COLO668 (cell line): ENCODE data around the gene SP100.

Experiments used
- DNase-seq: peaks from one replicate; lab custom pipeline; 2025; ENCODE audit not compliant: unreplicated experiment; lab: John Stamatoyannopoulos, UW

SP100 gene

GRCh38 chr2:230537531-230537976 is 121.6 kb downstream of the SP100 start:
- DNase-seq: no peak

- no peak for DNase-seq
Observed at GRCh38 chr2:230540332-230540731, 124.3 kb downstream of the SP100 start.

GRCh38 chr2:230541934-230542380 is 126.0 kb downstream of the SP100 start:
- no peak for DNase-seq

- no peak for DNase-seq
Observed at GRCh38 chr2:230542751-230543150, 126.8 kb downstream of the SP100 start.

- DNase-seq: no peak
Observed at GRCh38 chr2:230552181-230552580, 136.2 kb downstream of the SP100 start.

GRCh38 chr2:230557065-230557464 is 141.1 kb downstream of the SP100 start:
- no peak for DNase-seq

GRCh38 chr2:230564805-230565779 is 149.1 kb downstream of the SP100 start:
- DNase-seq: no peak

GRCh38 chr2:230569298-230569697 is 153.3 kb downstream of the SP100 start:
- no peak for DNase-seq

- DNase-seq: no peak
Observed at GRCh38 chr2:230570987-230571386, 155.0 kb downstream of the SP100 start.

GRCh38 chr2:230575642-230576324 is 159.8 kb downstream of the SP100 start:
- DNase-seq: no peak

GRCh38 chr2:230577114-230577513 is 161.1 kb downstream of the SP100 start:
- no peak for DNase-seq

- no peak for DNase-seq
Observed at GRCh38 chr2:230578106-230578505, 162.1 kb downstream of the SP100 start.

- DNase-seq: no peak
Observed at GRCh38 chr2:230582851-230583283, 166.9 kb downstream of the SP100 start.

- DNase-seq: no peak
Observed at GRCh38 chr2:230583581-230583980, 167.6 kb downstream of the SP100 start.

GRCh38 chr2:230586328-230586982 is 170.5 kb downstream of the SP100 start:
- no peak for DNase-seq

- no peak for DNase-seq
Observed at GRCh38 chr2:230589025-230589424, 173.0 kb downstream of the SP100 start.

GRCh38 chr2:230589497-230590015 is 173.6 kb downstream of the SP100 start:
- DNase-seq: no peak

GRCh38 chr2:230590333-230590732 is 174.3 kb downstream of the SP100 start:
- no peak for DNase-seq

GRCh38 chr2:230591850-230592249 is 175.8 kb downstream of the SP100 start:
- no peak for DNase-seq

- DNase-seq: no peak
Observed at GRCh38 chr2:230592775-230593174, 176.8 kb downstream of the SP100 start.
